Measurements from ENCODE around the gene PHAX.
"Not testable (repeated sequence)": the region's sequence is repeated elsewhere in the genome, so short reads cannot be mapped to it uniquely, and the experiment has no call there.

Gene PHAX

GRCh38 chr5:126600631-126601511 lies at the start of gene PHAX:
Gene PHAX (plus strand): TSS chr5:126600947. CDS start chr5:126600963, 16 bp downstream.
- peak; percentile 88 for DNase-seq

GRCh38 chr5:126552614-126553013 lies 48.1 kb upstream of the PHAX start:
- DNase-seq, result peak; percentile 29

GRCh38 chr5:126555101-126555500 lies 45.6 kb upstream of the PHAX start:
- DNase-seq, result peak; percentile 29

- DNase-seq, result peak; percentile 6
These were observed 38.8 kb upstream of the PHAX start for GRCh38 chr5:126561908-126562307.

- no peak for DNase-seq
These were observed 37.9 kb upstream of the PHAX start for GRCh38 chr5:126562823-126563222.

- peak; percentile 8 for DNase-seq
These were observed 32.5 kb upstream of the PHAX start for GRCh38 chr5:126568206-126568755.

- DNase-seq, result peak; percentile 3
These were observed 25.1 kb upstream of the PHAX start for GRCh38 chr5:126575644-126576043.

- peak; percentile 12 for DNase-seq
These were observed 23.8 kb upstream of the PHAX start for GRCh38 chr5:126576974-126577373.

GRCh38 chr5:126577415-126577814 lies 23.3 kb upstream of the PHAX start:
- peak; percentile 23 for DNase-seq

GRCh38 chr5:126579716-126580115 lies 21.0 kb upstream of the PHAX start:
- no peak for DNase-seq

- no peak for DNase-seq
These were observed 17.0 kb upstream of the PHAX start for GRCh38 chr5:126583761-126584160.

GRCh38 chr5:126587551-126588390 lies 13.0 kb upstream of the PHAX start:
- peak; percentile 23 for DNase-seq

- DNase-seq, result peak; percentile 22
These were observed 11.0 kb upstream of the PHAX start for GRCh38 chr5:126589536-126590297.

GRCh38 chr5:126591549-126591948 lies 9.2 kb upstream of the PHAX start:
- peak; percentile 23 for DNase-seq

GRCh38 chr5:126594748-126595485 lies 5.8 kb upstream of the PHAX start, which contains the start of gene ALDH7A1:
Gene ALDH7A1 (minus strand): TSS chr5:126595219. CDS start chr5:126595198, 21 bp downstream.
- DNase-seq, result peak; percentile 76

GRCh38 chr5:126595486-126596083 lies 5.2 kb upstream of the PHAX start:
- no peak for DNase-seq

GRCh38 chr5:126597156-126597555 lies 3.6 kb upstream of the PHAX start:
- DNase-seq, result no peak

GRCh38 chr5:126599499-126599898 lies 1.2 kb upstream of the PHAX start:
- no peak for DNase-seq

GRCh38 chr5:126599971-126600630 lies 646 bp upstream of the PHAX start:
- DNase-seq, result not testable (repeated sequence)

- no peak for DNase-seq
These were observed 2.8 kb downstream of the PHAX start for GRCh38 chr5:126603402-126603991.

All from activated CD8-positive, alpha-beta memory T cell treated with anti-CD3 and anti-CD28 coated beads, Interleukin-2, amount 50 U/mL, for 48 hours (primary cell).